DOHH2 (cell line): ENCODE results near the gene UBXN7.
"Not testable (repeated sequence)": the region's sequence is repeated elsewhere in the genome, so short reads cannot be mapped to it uniquely, and the experiment has no call there.

Experiments used
- CTCF ChIP-seq: fragments of 200-600 bp; sonication (generic); IDR thresholded peaks from one replicate; pipeline ENCODE4 v1.5.1; 2014; ENCODE audit warnings: antibody characterized with exemption, mild to moderate bottlenecking, low read depth, low read length; ENCODE audit not compliant: poor library complexity, severe bottlenecking
- EZH2phosphoT487 ChIP-seq: fragments of 200-600 bp; sonication (generic); IDR thresholded peaks from 2 replicates; pipeline ENCODE4 v1.6.1; 2017; ENCODE audit warnings: borderline replicate concordance, mild to moderate bottlenecking, antibody characterized with exemption, low read length, moderate library complexity, mixed read lengths

GRCh38 chr3:196470182-196470581 is 38.0 kb upstream of the UBXN7 start:
- not testable (repeated sequence) for TF ChIP-seq CTCF, EZH2phosphoT487
